Activated T-cell treated with anti-CD3 and anti-CD28 coated beads, Interleukin-2, amount 50 U/mL, for 48 hours (primary cell): ENCODE results near the gene TRIM8.

Experiments used
- DNase-seq, 2 experiments: peaks; one replicate each; pipeline ENCODE4 v3.0.0-alpha.2; 2020

The TRIM8 gene

GRCh38 chr10:102617041-102617440 is 27.2 kb upstream of the TRIM8 start:
- no peak for DNase-seq

GRCh38 chr10:102617816-102618215 is 26.5 kb upstream of the TRIM8 start:
- DNase-seq, result no peak

- DNase-seq, result no peak
Observed at GRCh38 chr10:102619281-102619981, 24.8 kb upstream of the TRIM8 start.

GRCh38 chr10:102620138-102620590 is 24.1 kb upstream of the TRIM8 start:
- DNase-seq, result no peak

- DNase-seq, result no peak
Observed at GRCh38 chr10:102620591-102621442, 23.5 kb upstream of the TRIM8 start.

GRCh38 chr10:102621443-102622325 is 22.6 kb upstream of the TRIM8 start:
- no peak for DNase-seq

- DNase-seq, result no peak
Observed at GRCh38 chr10:102624094-102624493, 20.2 kb upstream of the TRIM8 start.

GRCh38 chr10:102624751-102625645 is 19.3 kb upstream of the TRIM8 start:
- DNase-seq, result no peak

GRCh38 chr10:102626026-102626685 is 18.1 kb upstream of the TRIM8 start:
- DNase-seq, result no peak

GRCh38 chr10:102627291-102627735 is 17.0 kb upstream of the TRIM8 start:
- DNase-seq, result no peak

GRCh38 chr10:102627736-102628293 is 16.5 kb upstream of the TRIM8 start:
- DNase-seq, result no peak

- no peak for DNase-seq
Observed at GRCh38 chr10:102628451-102628911, 15.8 kb upstream of the TRIM8 start.

- DNase-seq, result no peak
Observed at GRCh38 chr10:102629661-102630614, 14.3 kb upstream of the TRIM8 start.

- no peak for DNase-seq
Observed at GRCh38 chr10:102630663-102631062, 13.6 kb upstream of the TRIM8 start.

GRCh38 chr10:102631525-102632393 is 12.5 kb upstream of the TRIM8 start:
- no peak for DNase-seq

GRCh38 chr10:102632394-102633111 is 11.7 kb upstream of the TRIM8 start:
- no peak for DNase-seq

- DNase-seq, result peak; percentile 55 to 67
Observed at GRCh38 chr10:102633287-102633686, 11.0 kb upstream of the TRIM8 start.

- DNase-seq, result no peak
Observed at GRCh38 chr10:102633848-102634247, 10.4 kb upstream of the TRIM8 start.
